K562 (cell line): Measurements from ENCODE around the gene TAF10. TPM values are rescaled to one million over a fixed set of nuclear protein-coding genes. Genes with fewer than 3 reads are reported as not detected.

Source experiments
- BDP1 ChIP-seq: IDR thresholded peaks from 3 replicates; pipeline ENCODE4 v1.6.1; 2011; ENCODE audit not compliant: insufficient read length, insufficient read depth
- E4F1 ChIP-seq: fragments of 250-450 bp; sonication (Bioruptor Pico); IDR thresholded peaks from 2 replicates; pipeline ENCODE4 v1.5.0; 2021; ENCODE audit warnings: mild to moderate bottlenecking, borderline replicate concordance
- ELF4 ChIP-seq: fragments of 450-650 bp; formaldehyde crosslinking; IDR thresholded peaks from 2 replicates; pipeline ENCODE4 v1.4.0; 2022; ENCODE audit warnings: missing genetic modification characterization
- ELK3 ChIP-seq: fragments of 450-650 bp; formaldehyde crosslinking; IDR thresholded peaks from 2 replicates; pipeline ENCODE4 v1.4.0; 2020; ENCODE audit warnings: mild to moderate bottlenecking
- ERF ChIP-seq: fragments of 450-650 bp; formaldehyde crosslinking; IDR thresholded peaks from 2 replicates; pipeline ENCODE4 v1.4.0; 2020; ENCODE audit warnings: mild to moderate bottlenecking, mixed read lengths
- ETV1 ChIP-seq: fragments of 450-650 bp; conservative IDR thresholded peaks from 2 replicates; pipeline ENCODE4 v1.6.1; 2016; ENCODE audit warnings: missing genetic modification characterization, control low read depth, low read depth, missing compliant biosample characterization
- FOXJ3 ChIP-seq: sonication (generic); formaldehyde crosslinking; IDR thresholded peaks from 2 replicates; pipeline ENCODE4 v1.4.0; 2020; ENCODE audit warnings: mild to moderate bottlenecking, missing genetic modification reagents
- HDAC3 ChIP-seq: fragments of 450-650 bp; IDR thresholded peaks from 2 replicates; pipeline ENCODE4 v1.6.1; 2018; ENCODE audit warnings: borderline replicate concordance, mild to moderate bottlenecking, moderate library complexity; ENCODE audit not compliant: partially characterized antibody
- HEY1 ChIP-seq: fragments of 250-450 bp; sonication (Bioruptor Pico); IDR thresholded peaks from 2 replicates; pipeline ENCODE4 v1.5.0; 2020; ENCODE audit warnings: mild to moderate bottlenecking, moderate library complexity, borderline replicate concordance
- HMG20B ChIP-seq: fragments of 250-450 bp; sonication (Bioruptor Pico); IDR thresholded peaks from 2 replicates; pipeline ENCODE4 v1.5.0; 2021; ENCODE audit warnings: mild to moderate bottlenecking
- HNRNPUL1 ChIP-seq: fragments of 200-400 bp; formaldehyde crosslinking; IDR thresholded peaks from 2 replicates; pipeline ENCODE4 v1.6.1; 2017; ENCODE audit warnings: low read length
- HOXB6 ChIP-seq: fragments of 250-450 bp; sonication (Bioruptor Pico); IDR thresholded peaks from 2 replicates; pipeline ENCODE4 v1.5.1; 2022; ENCODE audit warnings: mild to moderate bottlenecking, borderline replicate concordance
- MCM3 ChIP-seq: fragments of 450-650 bp; IDR thresholded peaks from 2 replicates; pipeline ENCODE4 v1.6.1; 2016
- POLR2H ChIP-seq: IDR thresholded peaks from 2 replicates; pipeline ENCODE4 v1.6.1; 2016; ENCODE audit warnings: missing genetic modification characterization, low read depth, mild to moderate bottlenecking, control low read depth, missing compliant biosample characterization, moderate library complexity
- PTRF ChIP-seq: fragments of 450-650 bp; IDR thresholded peaks from 2 replicates; pipeline ENCODE4 v1.6.1; 2016; ENCODE audit warnings: mild to moderate bottlenecking, missing genetic modification characterization, missing compliant biosample characterization
- PTTG1 ChIP-seq: fragments of 450-650 bp; IDR thresholded peaks from 2 replicates; pipeline ENCODE4 v1.6.1; 2016; ENCODE audit warnings: low read depth, mild to moderate bottlenecking, missing genetic modification characterization, missing compliant biosample characterization
- SLC30A9 ChIP-seq: fragments of 250-450 bp; sonication (Bioruptor Pico); IDR thresholded peaks from 2 replicates; pipeline ENCODE4 v1.8.0; 2022; ENCODE audit warnings: mild to moderate bottlenecking, moderate library complexity
- STAT5A ChIP-seq: IDR thresholded peaks from 2 replicates; pipeline ENCODE4 v1.6.1; 2012; ENCODE audit warnings: low read length, inconsistent platforms, borderline replicate concordance
- TAF1 ChIP-seq: IDR thresholded peaks from 2 replicates; pipeline ENCODE4 v1.6.1; 2011; ENCODE audit warnings: mild to moderate bottlenecking, low read length, moderate library complexity; ENCODE audit not compliant: insufficient read depth, control insufficient read depth, severe bottlenecking; ENCODE audit errors: extremely low read depth
- TAF7 ChIP-seq: fragments of 450-650 bp; IDR thresholded peaks from 2 replicates; pipeline ENCODE4 v1.6.1; 2016; ENCODE audit warnings: missing genetic modification characterization, missing compliant biosample characterization
- ZC3H4 ChIP-seq: sonication (generic); formaldehyde crosslinking; IDR thresholded peaks from 2 replicates; pipeline ENCODE4 v1.9.0; 2021; ENCODE audit warnings: missing genetic modification reagents, borderline replicate concordance
- ZNF23 ChIP-seq: fragments of 250-450 bp; sonication (Bioruptor Pico); IDR thresholded peaks from 2 replicates; pipeline ENCODE4 v1.4.0; 2020; ENCODE audit warnings: mild to moderate bottlenecking
- ZNF561 ChIP-seq: fragments of 450-650 bp; formaldehyde crosslinking; conservative IDR thresholded peaks from 2 replicates; pipeline ENCODE4 v1.4.0; 2020; ENCODE audit warnings: mild to moderate bottlenecking, moderate library complexity
- ZNF644 ChIP-seq: fragments of 200-800 bp; sonication (Bioruptor generic); IDR thresholded peaks from 2 replicates; pipeline ENCODE4 v1.6.1; 2016; ENCODE audit warnings: low read depth, missing genetic modification characterization, missing compliant biosample characterization
- ZNF76 ChIP-seq: fragments of 250-450 bp; sonication (Bioruptor Pico); IDR thresholded peaks from 2 replicates; pipeline ENCODE4 v1.4.0; 2020; ENCODE audit warnings: mild to moderate bottlenecking, moderate library complexity, borderline replicate concordance
- ZNF766 ChIP-seq: fragments of 200-800 bp; sonication (Bioruptor generic); conservative IDR thresholded peaks from 2 replicates; pipeline ENCODE4 v1.6.1; 2016; ENCODE audit warnings: missing genetic modification characterization, missing compliant biosample characterization
- polyA plus RNA-seq, 8 experiments: library from polyadenylated mRNA; depleted of rRNA in 4 of 8; stranded (reverse) in 5 of 8; unstranded in 3 of 8; fragments of >200 nt; fragmentation: Nextera tagmentation in 2 of 8; fragmentation: Illumina TruSeq in 1 of 8; extraction: Ambion mirVana in 2 of 8; extraction: Trizol in 1 of 8; gene quantifications; 2 replicates each; pipeline versions ENCODE4 v1.2.1 to v1.2.3, GENCODE V29; 2011 to 2014; ENCODE audit warnings: inconsistent platforms in 1 of 8, missing spikeins in 1 of 8
- total RNA-seq, 7 experiments: library from RNA; depleted of rRNA in 6 of 7; stranded (reverse); fragments of >200 nt in 6 of 7; fragmentation: Illumina TruSeq in 2 of 7; extraction: Trizol in 2 of 7; gene quantifications; 2 replicates each; pipeline versions ENCODE4 v1.2.1 to v1.2.3, GENCODE V29; 2011 to 2021; ENCODE audit warnings: low replicate concordance in 1 of 7
- TF ChIP-seq, protein P1 (sequence below): fragments of 450-650 bp; formaldehyde crosslinking; IDR thresholded peaks from 2 replicates; pipeline ENCODE4 v1.4.0; 2020; ENCODE audit warnings: mild to moderate bottlenecking, mixed read lengths

Gene TAF10
- total and polyA plus RNA-seq, 9 of the 15 experiments (the other 6 are each of a cell fraction or from before 2014, with no cell fraction given), result 19.5 to 197 (median 121) TPM

DNA sequence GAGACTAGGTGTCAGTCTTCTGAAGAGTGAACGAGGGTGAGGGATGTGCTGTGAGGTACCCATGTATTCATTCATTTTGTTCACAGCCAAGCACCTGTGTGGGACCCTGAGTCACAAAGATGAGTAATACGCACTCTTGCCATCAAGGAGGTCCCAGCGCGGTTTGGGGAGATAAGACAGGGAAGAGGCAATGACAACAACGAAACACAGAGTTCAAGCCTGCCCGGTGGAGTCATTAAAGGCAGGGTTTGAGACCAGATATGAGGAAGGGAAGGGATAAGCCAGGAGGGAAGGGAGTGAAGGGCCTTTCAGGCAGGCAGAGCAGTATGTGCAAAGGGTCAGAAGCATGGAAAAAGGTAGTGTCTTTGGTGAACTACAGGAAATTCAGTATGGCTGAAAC lies 39.0 kb upstream of the TAF10 start (continued):
- TF ChIP-seq ERF (CRISPR knock-in tag), result no peak
- no peak for TF ChIP-seq ZNF766 (CRISPR knock-in tag)
- no peak for TF ChIP-seq PTTG1 (tag)
- TF ChIP-seq BDP1, result no peak
- TF ChIP-seq PTRF (tag), result no peak
- no peak for TF ChIP-seq ZNF23 (CRISPR knock-in tag)
- TF ChIP-seq ZNF76 (CRISPR knock-in tag), result no peak
- TF ChIP-seq HOXB6, result no peak
- TF ChIP-seq HNRNPUL1, result no peak
- TF ChIP-seq SLC30A9 (CRISPR knock-in tag), result no peak
- no peak for TF ChIP-seq ZC3H4
- no peak for TF ChIP-seq HMG20B (CRISPR knock-in tag)
- no peak for TF ChIP-seq ZNF644
- TF ChIP-seq FOXJ3 (CRISPR knock-in tag), result no peak
- no peak for TF ChIP-seq TAF7 (tag)
- no peak for TF ChIP-seq POLR2H (tag)
- no peak for TF ChIP-seq ELF4 (CRISPR knock-in tag)
- no peak for TF ChIP-seq MCM3
- TF ChIP-seq HDAC3, result no peak
- TF ChIP-seq HEY1, result no peak
- TF ChIP-seq ZNF561 (CRISPR knock-in tag), result no peak
- TF ChIP-seq STAT5A, result no peak
- no peak for TF ChIP-seq TAF1
- no peak for TF ChIP-seq E4F1 (CRISPR knock-in tag)
- TF ChIP-seq, protein P1, sequence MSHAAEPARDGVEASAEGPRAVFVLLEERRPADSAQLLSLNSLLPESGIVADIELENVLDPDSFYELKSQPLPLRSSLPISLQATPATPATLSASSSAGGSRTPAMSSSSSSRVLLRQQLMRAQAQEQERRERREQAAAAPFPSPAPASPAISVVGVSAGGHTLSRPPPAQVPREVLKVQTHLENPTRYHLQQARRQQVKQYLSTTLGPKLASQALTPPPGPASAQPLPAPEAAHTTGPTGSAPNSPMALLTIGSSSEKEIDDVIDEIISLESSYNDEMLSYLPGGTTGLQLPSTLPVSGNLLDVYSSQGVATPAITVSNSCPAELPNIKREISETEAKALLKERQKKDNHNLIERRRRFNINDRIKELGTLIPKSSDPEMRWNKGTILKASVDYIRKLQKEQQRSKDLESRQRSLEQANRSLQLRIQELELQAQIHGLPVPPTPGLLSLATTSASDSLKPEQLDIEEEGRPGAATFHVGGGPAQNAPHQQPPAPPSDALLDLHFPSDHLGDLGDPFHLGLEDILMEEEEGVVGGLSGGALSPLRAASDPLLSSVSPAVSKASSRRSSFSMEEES, result no peak
- TF ChIP-seq ETV1 (tag), result no peak
- TF ChIP-seq ELK3 (CRISPR knock-in tag), result no peak
